Hepatic stellate cell (primary cell): ENCODE measurements around the gene MATR3.
"Not testable (repeated sequence)": the region's sequence is repeated elsewhere in the genome, so short reads cannot be mapped to it uniquely, and the experiment has no call there.

Experiments used
- DNase-seq: peaks from one replicate; pipeline ENCODE4 v3.0.0; 2011; ENCODE audit warnings: low spot score

MATR3 gene

GRCh38 chr5:139347863-139348262 is 54.3 kb downstream of the MATR3 start:
- DNase-seq, result not testable (repeated sequence)

GRCh38 chr5:139354186-139354585 is 60.6 kb downstream of the MATR3 start:
- DNase-seq, result no peak

DNA sequence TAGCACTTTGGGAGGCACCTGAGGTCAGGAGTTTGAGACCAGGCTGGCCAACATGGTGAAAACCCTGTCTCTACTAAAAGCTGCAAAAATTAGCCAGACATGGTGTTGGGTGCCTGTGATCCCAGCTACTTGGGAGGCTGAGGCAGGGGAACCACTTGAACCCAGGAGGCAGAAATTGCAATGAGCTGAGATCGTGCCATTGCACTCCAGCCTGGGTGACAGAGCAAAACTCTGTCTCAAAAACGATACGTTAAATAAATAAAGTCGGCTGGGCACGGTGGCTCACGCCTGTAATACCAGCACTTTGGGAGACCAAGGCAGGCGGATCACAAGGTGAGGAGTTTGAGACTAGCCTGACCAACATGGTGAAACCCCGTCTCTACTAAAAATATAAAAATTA is 62.4 kb downstream of the MATR3 start:
- not testable (repeated sequence) for DNase-seq

DNA sequence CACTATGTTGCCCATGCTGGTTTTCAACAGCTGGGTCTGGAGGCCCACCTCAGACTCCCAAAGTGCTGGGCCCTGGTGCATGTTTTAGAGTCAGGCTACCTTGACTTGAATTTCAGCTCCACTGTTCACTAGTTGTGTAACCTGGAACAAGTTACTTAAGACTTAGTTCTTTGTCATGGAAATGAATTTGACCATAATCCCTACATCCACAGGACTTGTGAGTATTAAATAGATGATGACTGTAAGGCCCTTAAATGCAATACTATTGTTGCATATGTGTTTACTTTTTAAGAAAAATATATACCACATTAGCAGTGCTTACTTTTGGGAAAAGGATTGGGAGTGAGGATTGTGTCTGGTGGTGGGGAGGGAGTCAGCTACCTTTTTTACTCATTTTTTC is 64.5 kb downstream of the MATR3 start:
- no peak for DNase-seq

- no peak for DNase-seq
Measured at GRCh38 chr5:139360384-139360783, 66.8 kb downstream of the MATR3 start.

- no peak for DNase-seq
Measured at GRCh38 chr5:139361835-139362429, 68.4 kb downstream of the MATR3 start.

- DNase-seq, result no peak
Measured at GRCh38 chr5:139363937-139364336, 70.4 kb downstream of the MATR3 start.

DNA sequence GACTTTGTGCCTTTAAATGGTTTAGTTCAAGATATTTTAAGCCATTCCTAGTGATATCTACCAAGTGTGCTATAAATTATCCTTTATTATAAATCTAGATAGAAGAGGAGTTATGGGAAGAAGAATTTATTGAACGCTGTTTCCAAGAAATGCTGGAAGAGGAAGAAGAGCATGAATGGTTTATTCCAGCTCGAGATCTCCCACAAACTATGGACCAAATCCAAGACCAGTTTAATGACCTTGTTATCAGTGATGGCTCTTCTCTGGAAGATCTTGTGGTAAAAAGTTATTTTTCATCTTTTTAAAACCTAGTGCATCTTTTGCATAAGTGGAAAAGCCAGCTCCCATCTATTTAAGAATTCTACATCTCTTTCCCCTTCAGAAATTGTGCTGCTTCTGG is 70.9 kb downstream of the MATR3 start:
- no peak for DNase-seq

GRCh38 chr5:139368613-139369012 is 75.1 kb downstream of the MATR3 start:
- no peak for DNase-seq

GRCh38 chr5:139369181-139369580 is 75.6 kb downstream of the MATR3 start:
- no peak for DNase-seq

DNA sequence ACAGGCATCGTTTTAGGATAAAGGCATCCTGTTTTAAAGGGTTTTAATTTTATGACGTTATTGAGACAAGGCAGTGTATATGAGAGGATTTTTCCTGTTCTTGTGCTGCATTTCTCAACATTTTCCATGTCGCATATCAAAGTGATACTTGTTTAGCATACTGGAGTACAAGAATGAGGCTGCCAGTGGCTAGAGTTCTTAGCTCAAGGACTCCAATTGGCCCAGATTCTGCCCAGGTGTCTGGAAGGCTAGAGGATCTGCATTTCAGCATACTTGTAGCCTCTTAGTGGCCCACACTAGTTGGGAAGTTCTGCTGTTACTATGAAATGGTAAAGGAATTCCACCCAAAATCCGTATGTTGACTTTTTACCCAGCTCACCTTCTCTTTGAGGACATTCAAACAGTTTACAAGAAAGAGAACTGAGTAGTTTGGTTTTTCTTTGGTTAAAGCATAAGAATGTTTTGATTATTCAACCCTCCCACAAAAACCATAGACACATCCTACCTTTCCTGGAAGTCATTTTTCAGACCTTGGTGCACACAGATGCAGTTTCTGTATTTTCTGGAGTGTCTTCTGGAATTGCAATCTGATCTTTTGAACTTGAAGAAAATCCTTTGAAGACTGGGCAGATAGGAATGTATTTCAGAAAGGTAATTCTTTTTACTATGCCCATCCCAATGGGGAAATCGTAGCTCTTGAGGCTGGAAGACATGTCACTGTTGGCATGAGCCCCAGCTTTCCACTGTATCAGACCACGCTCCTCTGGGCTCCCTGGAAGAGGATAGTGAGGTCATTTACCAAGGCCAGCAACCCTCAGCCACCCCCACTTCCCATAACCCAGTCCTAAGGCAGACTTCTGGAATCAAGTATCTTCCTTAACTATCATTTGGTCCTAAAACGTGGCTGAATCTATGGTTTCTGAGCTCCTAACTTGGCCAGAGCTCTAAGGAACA is 78.2 kb downstream of the MATR3 start:
- no peak for DNase-seq

DNA sequence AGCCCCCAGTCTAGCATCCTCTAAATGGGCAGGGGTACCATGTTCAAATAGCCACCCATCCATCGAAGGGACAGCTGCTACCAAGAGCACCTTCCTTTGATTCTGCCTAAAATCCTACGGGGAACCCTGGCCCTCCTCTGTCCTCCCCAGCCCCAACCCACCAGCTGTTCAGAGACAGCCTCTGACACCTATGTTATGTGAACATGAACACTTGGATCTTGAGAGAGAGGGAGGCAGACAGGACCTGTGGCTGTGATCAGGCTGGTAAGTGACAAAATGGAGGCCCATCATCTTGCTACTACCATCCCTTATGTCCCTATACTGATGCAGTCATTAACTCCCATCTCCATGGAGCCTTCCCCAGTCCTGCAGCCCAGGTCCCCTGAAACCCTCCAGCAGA is 81.4 kb downstream of the MATR3 start:
- DNase-seq, result no peak

DNA sequence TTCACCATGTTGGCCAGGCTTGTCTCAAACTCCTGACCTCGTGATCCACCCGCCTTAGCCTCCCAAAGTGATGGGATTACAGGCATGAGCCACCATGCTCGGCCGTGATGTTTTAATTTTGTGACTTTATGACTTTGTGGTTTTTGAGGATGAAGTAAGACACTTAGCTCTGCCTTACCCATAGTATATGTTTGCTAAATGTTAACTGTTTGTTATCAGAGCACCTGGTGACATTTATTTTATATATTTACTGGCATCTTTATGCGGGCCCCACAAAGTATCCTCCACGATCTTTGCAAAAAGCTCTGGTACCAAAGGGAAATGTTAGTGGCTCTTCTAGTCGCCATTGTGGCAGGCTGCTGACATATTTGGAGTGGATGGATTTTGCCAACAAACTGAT is 82.8 kb downstream of the MATR3 start:
- no peak for DNase-seq

- no peak for DNase-seq
Measured at GRCh38 chr5:139377226-139377625, 83.7 kb downstream of the MATR3 start.

- DNase-seq, result no peak
Measured at GRCh38 chr5:139378101-139378825, 84.7 kb downstream of the MATR3 start.

DNA sequence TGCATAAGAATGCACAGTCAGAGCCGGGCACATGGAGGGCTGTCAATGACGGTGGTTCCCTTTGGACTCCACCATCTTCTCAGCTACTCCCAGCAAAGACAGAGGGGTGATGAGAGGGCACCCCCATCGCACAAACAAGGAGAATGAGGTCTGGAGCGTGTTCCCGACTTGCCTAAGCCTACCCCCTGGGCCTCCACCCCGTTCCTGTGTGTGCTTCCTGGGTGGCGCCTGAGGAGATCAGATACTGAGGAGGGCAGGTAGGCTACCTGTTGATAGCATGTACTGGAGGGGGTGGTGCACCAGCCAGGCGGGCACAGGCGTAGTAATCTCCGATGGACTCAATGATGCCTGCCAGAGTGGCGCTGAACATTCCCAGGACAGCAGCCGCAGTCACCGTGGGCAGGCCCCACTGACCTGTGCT is 85.4 kb downstream of the MATR3 start:
- no peak for DNase-seq

- DNase-seq, result no peak
Measured at GRCh38 chr5:139379626-139380449, 86.3 kb downstream of the MATR3 start.
